ENCODE results near the gene RPIA.
"Not testable (repeated sequence)": the region's sequence is repeated elsewhere in the genome, so short reads cannot be mapped to it uniquely, and the experiment has no call there.

DNA sequence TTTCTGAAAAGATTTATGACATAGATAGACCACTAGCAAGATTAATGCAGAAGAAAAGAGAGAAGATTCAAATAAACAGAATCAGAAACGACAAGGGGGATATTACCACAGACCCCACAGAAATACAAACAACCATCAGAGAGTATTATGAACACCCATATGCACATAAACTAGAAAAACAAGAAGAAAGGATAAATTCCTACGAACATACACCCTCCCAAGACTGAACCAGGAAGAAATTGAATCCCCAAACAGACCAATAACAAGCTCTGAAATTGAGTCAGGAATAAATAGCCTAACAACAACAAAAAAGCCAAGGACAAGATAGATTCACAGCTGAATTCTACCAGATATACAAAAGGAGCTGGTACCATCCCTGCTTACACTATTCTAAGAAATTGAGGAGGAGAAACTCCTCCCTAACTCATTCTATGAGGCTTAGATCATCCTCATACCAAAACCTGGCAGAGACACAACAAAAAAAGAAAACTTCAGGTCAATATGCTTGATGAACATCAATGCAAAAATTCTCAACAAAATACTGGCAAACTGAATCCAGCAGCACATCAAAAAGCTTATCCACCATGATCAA, 46.1 kb upstream of the RPIA start:
- TF ChIP-seq, protein P1, sequence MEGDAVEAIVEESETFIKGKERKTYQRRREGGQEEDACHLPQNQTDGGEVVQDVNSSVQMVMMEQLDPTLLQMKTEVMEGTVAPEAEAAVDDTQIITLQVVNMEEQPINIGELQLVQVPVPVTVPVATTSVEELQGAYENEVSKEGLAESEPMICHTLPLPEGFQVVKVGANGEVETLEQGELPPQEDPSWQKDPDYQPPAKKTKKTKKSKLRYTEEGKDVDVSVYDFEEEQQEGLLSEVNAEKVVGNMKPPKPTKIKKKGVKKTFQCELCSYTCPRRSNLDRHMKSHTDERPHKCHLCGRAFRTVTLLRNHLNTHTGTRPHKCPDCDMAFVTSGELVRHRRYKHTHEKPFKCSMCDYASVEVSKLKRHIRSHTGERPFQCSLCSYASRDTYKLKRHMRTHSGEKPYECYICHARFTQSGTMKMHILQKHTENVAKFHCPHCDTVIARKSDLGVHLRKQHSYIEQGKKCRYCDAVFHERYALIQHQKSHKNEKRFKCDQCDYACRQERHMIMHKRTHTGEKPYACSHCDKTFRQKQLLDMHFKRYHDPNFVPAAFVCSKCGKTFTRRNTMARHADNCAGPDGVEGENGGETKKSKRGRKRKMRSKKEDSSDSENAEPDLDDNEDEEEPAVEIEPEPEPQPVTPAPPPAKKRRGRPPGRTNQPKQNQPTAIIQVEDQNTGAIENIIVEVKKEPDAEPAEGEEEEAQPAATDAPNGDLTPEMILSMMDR (IDR thresholded peaks at IDR 0.05), result not testable (repeated sequence)
- not testable (repeated sequence) for TF ChIP-seq POLR2A (IDR thresholded peaks at IDR 0.05)
